ENCODE results near the gene ERRFI1. TPM values are rescaled to one million over a fixed set of nuclear protein-coding genes. Genes with fewer than 3 reads are reported as not detected.

The ERRFI1 gene
- total and polyA plus RNA-seq, 2 of the 8 experiments (the other 6 are each of a cell fraction or from before 2014, with no cell fraction given) = 23.4 to 46.1 TPM

DNA sequence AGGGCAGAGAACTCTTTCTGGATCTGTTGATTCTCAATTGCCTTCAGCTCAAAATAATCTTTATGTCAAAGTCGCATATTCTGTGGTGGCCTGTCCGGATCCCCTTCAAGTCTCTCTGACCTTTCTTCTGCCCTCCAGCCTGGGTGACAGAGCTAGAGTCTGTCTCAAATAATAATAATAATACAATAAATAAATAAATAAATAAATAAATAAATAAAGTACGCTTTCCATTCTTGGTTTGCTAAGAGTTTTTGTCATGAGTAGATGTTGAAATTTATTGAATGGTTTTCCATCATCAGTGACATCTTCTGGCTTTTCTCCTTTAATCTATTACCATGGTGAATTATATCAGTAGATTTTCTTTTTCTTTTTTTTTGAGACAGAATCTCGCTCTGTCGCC, 30.7 kb downstream of the ERRFI1 start:
- Histone ChIP-seq H3K4me1 (replicated peaks in 1 of 4; ENCODE audit: control insufficient read depth in 3 of 4, insufficient read depth in 4 of 4, low read length in 3 of 4) (peaks cover 0 to 3% (median under 1%) of the 10 kb centered on the region in 4 experiments; a peak in 4 of 7 replicates), H2BK20ac (ENCODE audit: low read length) (no peak overlapping the region), H3K9ac (replicated peaks in 1 of 4; ENCODE audit: extremely low read depth in 1 of 4, low read depth in 3 of 4, low read length in 3 of 4) (no peak overlapping the region), H2BK120ac (replicated peaks; ENCODE audit: low read depth, low read length) (no peak overlapping the region), H2BK5ac (ENCODE audit: low read depth, low read length) (no peak overlapping the region), H3K27ac (ENCODE audit: low read depth, low read length) (no peak overlapping the region), H3K79me1 (ENCODE audit: low read depth, low read length) (no peaks in the 10 kb centered on the region), H3K27me3 (replicated peaks in 1 of 4; ENCODE audit: control insufficient read depth in 3 of 4, extremely low read depth in 1 of 4, insufficient read depth in 3 of 4, low read length in 3 of 4) (no peaks in the 10 kb centered on the region), H3K4me2 (ENCODE audit: insufficient read depth in 1 of 2, low read depth in 2 of 2, low read length in 2 of 2) (no peak overlapping the region), H3K23me2 (ENCODE audit: low read depth, low read length) (peaks cover under 1% of the 10 kb centered on the region; the same call in 1 of the 2 replicates), H2BK12ac (ENCODE audit: low read depth, low read length) (no peak overlapping the region), H3K4me3 (ENCODE audit: extremely low read depth in 1 of 4, insufficient read depth in 2 of 4, low read depth in 3 of 4, low read length in 4 of 4) (no peak overlapping the region), H2BK15ac (ENCODE audit: low read length) (no peak overlapping the region), H3K14ac (ENCODE audit: insufficient read length) (no peak overlapping the region), H3K79me2 (ENCODE audit: control insufficient read depth in 1 of 2, insufficient read depth in 2 of 2, low read length in 2 of 2) (no peaks in the 10 kb centered on the region), H2AFZ (ENCODE audit: low read length) (no peak overlapping the region), H4K5ac (ENCODE audit: insufficient read length, low read depth, low read length) (no peak overlapping the region), H4K91ac (replicated peaks; ENCODE audit: insufficient read length, low read length) (no peak overlapping the region), H3K4ac (replicated peaks; ENCODE audit: insufficient read length, low read depth, low read length) (no peak overlapping the region), H3K36me3 (ENCODE audit: control insufficient read depth in 2 of 4, insufficient read depth in 4 of 4, low read length in 3 of 4) (peaks cover 0 to 2% (median under 1%) of the 10 kb centered on the region in 4 experiments; a peak in 1 of 8 replicates), H4K8ac (ENCODE audit: extremely low read depth, insufficient read depth, low read length) (no peak overlapping the region), H3K23ac (ENCODE audit: insufficient read length) (no peak overlapping the region), H3K18ac (ENCODE audit: extremely low read depth, low read length) (no peak overlapping the region), H3K9me3 (ENCODE audit: insufficient read depth in 2 of 2, low read depth in 1 of 2, low read length in 1 of 2) (no peaks in the 10 kb centered on the region), H4K20me1 (replicated peaks in 1 of 2; ENCODE audit: control insufficient read depth in 1 of 2, insufficient read depth in 2 of 2, low read length in 2 of 2) (peaks cover 0 to under 1% of the 10 kb centered on the region in 2 experiments), H3K56ac (replicated peaks; ENCODE audit: insufficient read length, low read depth, low read length) (no peak overlapping the region), H2AK5ac (ENCODE audit: low read depth, low read length) (no peak overlapping the region)
- CTCF ChIA-PET (ENCODE audit: partially characterized antibody) = interaction anchor here (0.6 to 1.0 kb wide), 4 partner anchors 21 to 354 kb away, joined by 3 to 4 read pairs (median 3); no protein-coding TSS in a partner anchor
- DNase-seq (ENCODE audit: low read depth in 1 of 2, low spot score in 2 of 2) (no peak), FAIRE-seq (no peak)
- 90% methylated on average over 5 of the region's 5 CpGs; no CpG with 5 or more reads in 1 of the 2 experiments for WGBS, 2 experiments (ENCODE audit: extremely low coverage in 1 of 2, insufficient coverage in 1 of 2, insufficient read length in 1 of 2, insufficient replicate concordance in 2 of 2, low coverage in 1 of 2, low lambda C conversion rate in 2 of 2, missing lambda C conversion rate in 1 of 2)
- TF ChIP-seq GTF2F1 (IDR thresholded peaks at IDR 0.05; ENCODE audit: borderline replicate concordance, low read depth, low read length) = no peak
- POLR2A ChIA-PET (ENCODE audit: partially characterized antibody) = interaction anchor here (1.2 kb wide), 1 partner anchor 9 kb away, joined by 3 read pairs; no protein-coding TSS in a partner anchor

Measured in H1 (cell line).